Measurements from ENCODE around the gene LIMS2. TPM values are rescaled to one million over a fixed set of nuclear protein-coding genes. Genes with fewer than 3 reads are reported as not detected.

Gene LIMS2
- total RNA-seq, 2 donors from 2014 or later = 80.2 to 91.7 TPM

- no peaks in the 10 kb centered on the region for H3K27me3 ChIP-seq
- peaks cover 0 to 93% of the 10 kb centered on the region in 2 donors for H3K4me1 ChIP-seq
- peaks cover 21% of the 10 kb centered on the region for H3K36me3 ChIP-seq
- peak overlapping the region; percentile 8 to 80 for H3K27ac ChIP-seq
- H3K4me3 ChIP-seq = no peak overlapping the region
- DNase-seq (ENCODE audit: low spot score) = no peak
- H3K9me3 ChIP-seq = no peaks in the 10 kb centered on the region
- no peak for TF ChIP-seq CTCF (IDR thresholded peaks at IDR 0.05)
These were observed 40.5 kb downstream of the LIMS2 start for GRCh38 chr2:127634626-127635379.

GRCh38 chr2:127634066-127634617 is 41.2 kb downstream of the LIMS2 start:
- DNase-seq (ENCODE audit: low spot score) = no peak
- TF ChIP-seq CTCF (IDR thresholded peaks at IDR 0.05) = no peak
- Histone ChIP-seq H3K36me3 (peaks cover 15% of the 10 kb centered on the region), H3K4me3 (no peak overlapping the region), H3K27me3 (no peaks in the 10 kb centered on the region), H3K27ac (peak overlapping the region; percentile 8 to 80), H3K4me1 (peaks cover 0 to 89% of the 10 kb centered on the region in 2 donors), H3K9me3 (no peaks in the 10 kb centered on the region)

GRCh38 chr2:127633556-127634065 is 41.7 kb downstream of the LIMS2 start:
- Histone ChIP-seq H3K4me1 (peaks cover 0 to 84% of the 10 kb centered on the region in 2 donors), H3K27ac (peak overlapping the region; percentile 40 to 80), H3K4me3 (no peak overlapping the region), H3K27me3 (no peaks in the 10 kb centered on the region), H3K36me3 (peaks cover 11% of the 10 kb centered on the region), H3K9me3 (no peaks in the 10 kb centered on the region)
- no peak for TF ChIP-seq CTCF (IDR thresholded peaks at IDR 0.05)
- DNase-seq (ENCODE audit: low spot score) = no peak

- Histone ChIP-seq H3K27me3 (no peaks in the 10 kb centered on the region), H3K27ac (peak overlapping the region; percentile 40 to 80), H3K36me3 (peaks cover 3% of the 10 kb centered on the region), H3K9me3 (no peaks in the 10 kb centered on the region), H3K4me3 (no peak overlapping the region), H3K4me1 (peaks cover 0 to 76% of the 10 kb centered on the region in 2 donors)
- no peak for TF ChIP-seq CTCF (IDR thresholded peaks at IDR 0.05)
- no peak for DNase-seq (ENCODE audit: low spot score)
These were observed 42.5 kb downstream of the LIMS2 start for GRCh38 chr2:127632592-127633489.

- Histone ChIP-seq H3K27ac (peak overlapping the region; percentile 25 to 40), H3K27me3 (no peaks in the 10 kb centered on the region), H3K36me3 (peaks cover 3% of the 10 kb centered on the region), H3K4me3 (no peak overlapping the region), H3K9me3 (no peaks in the 10 kb centered on the region), H3K4me1 (peaks cover 0 to 68% of the 10 kb centered on the region in 2 donors)
- no peak for TF ChIP-seq CTCF (IDR thresholded peaks at IDR 0.05)
- DNase-seq (ENCODE audit: low spot score) = no peak
These were observed 43.2 kb downstream of the LIMS2 start for GRCh38 chr2:127631997-127632581.
